Esophagus muscularis mucosa (tissue), 4 donors: ENCODE results near the gene ZSWIM5.
"Not testable (repeated sequence)": the region's sequence is repeated elsewhere in the genome, so short reads cannot be mapped to it uniquely, and the experiment has no call there.

ENCODE experiments used
- CTCF ChIP-seq, 3 experiments: fragments of 200-600 bp in 2 of 3; fragments of 450-650 bp in 1 of 3; sonication (generic) in 2 of 3; IDR thresholded peaks; one replicate each; pipeline ENCODE4 v1.5.1; 2017 to 2019; ENCODE audit warnings: antibody characterized with exemption in 3 of 3, mild to moderate bottlenecking in 2 of 3, moderate library complexity in 1 of 3
- EP300 ChIP-seq: sonication (generic); formaldehyde crosslinking; IDR thresholded peaks from one replicate; pipeline ENCODE4 v1.6.1; 2017; ENCODE audit warnings: antibody characterized with exemption
- POLR2A ChIP-seq: fragments of 450-650 bp; IDR thresholded peaks from one replicate; pipeline ENCODE4 v1.6.1; 2017; ENCODE audit warnings: antibody characterized with exemption, moderate library complexity, mild to moderate bottlenecking, low read depth

GRCh38 chr1:45076959-45077358 is 129.4 kb downstream of the ZSWIM5 start:
- not testable (repeated sequence) for TF ChIP-seq CTCF (IDR thresholded peaks at IDR 0.05); EP300; POLR2A
